ENCODE results near the gene ACOX3.
"Not testable (repeated sequence)": the region's sequence is repeated elsewhere in the genome, so short reads cannot be mapped to it uniquely, and the experiment has no call there.

Gene ACOX3

GRCh38 chr4:8352368-8353157 is 88.0 kb downstream of the ACOX3 start:
- no peak for DNase-seq (ENCODE audit: low spot score)

- DNase-seq (ENCODE audit: low spot score) = no peak
Observed at GRCh38 chr4:8351931-8352367, 88.6 kb downstream of the ACOX3 start.

- DNase-seq (ENCODE audit: low spot score) = no peak
Observed at GRCh38 chr4:8350841-8351461, 89.6 kb downstream of the ACOX3 start.

- DNase-seq (ENCODE audit: low spot score) = no peak
Observed at GRCh38 chr4:8350352-8350751, 90.2 kb downstream of the ACOX3 start.

- no peak for DNase-seq (ENCODE audit: low spot score)
Observed at GRCh38 chr4:8349664-8350236, 90.8 kb downstream of the ACOX3 start.

- not testable (repeated sequence) for DNase-seq (ENCODE audit: low spot score)
Observed at GRCh38 chr4:8349236-8349635, 91.3 kb downstream of the ACOX3 start.

GRCh38 chr4:8348071-8348470 is 92.5 kb downstream of the ACOX3 start:
- no peak for DNase-seq (ENCODE audit: low spot score)

GRCh38 chr4:8347660-8348059 is 92.9 kb downstream of the ACOX3 start:
- DNase-seq (ENCODE audit: low spot score) = no peak

- DNase-seq (ENCODE audit: low spot score) = no peak
Observed at GRCh38 chr4:8346838-8347605, 93.5 kb downstream of the ACOX3 start.

- no peak for DNase-seq (ENCODE audit: low spot score)
Observed at GRCh38 chr4:8345946-8346814, 94.3 kb downstream of the ACOX3 start.

GRCh38 chr4:8345053-8345945 is 95.2 kb downstream of the ACOX3 start:
- no peak for DNase-seq (ENCODE audit: low spot score)

GRCh38 chr4:8344377-8344776 is 96.1 kb downstream of the ACOX3 start:
- DNase-seq (ENCODE audit: low spot score) = no peak

- DNase-seq (ENCODE audit: low spot score) = no peak
Observed at GRCh38 chr4:8343967-8344331, 96.6 kb downstream of the ACOX3 start.

GRCh38 chr4:8343262-8343966 is 97.1 kb downstream of the ACOX3 start:
- no peak for DNase-seq (ENCODE audit: low spot score)

- no peak for DNase-seq (ENCODE audit: low spot score)
Observed at GRCh38 chr4:8342651-8343261, 97.8 kb downstream of the ACOX3 start.

- no peak for DNase-seq (ENCODE audit: low spot score)
Observed at GRCh38 chr4:8341691-8342090, 98.8 kb downstream of the ACOX3 start.

- DNase-seq (ENCODE audit: low spot score) = not testable (repeated sequence)
Observed at GRCh38 chr4:8341281-8341680, 99.2 kb downstream of the ACOX3 start.

- DNase-seq (ENCODE audit: low spot score) = no peak
Observed at GRCh38 chr4:8340781-8341241, 99.7 kb downstream of the ACOX3 start.

- DNase-seq (ENCODE audit: low spot score) = no peak
Observed at GRCh38 chr4:8338351-8338961, 102.1 kb downstream of the ACOX3 start.

Data from CD4-positive, alpha-beta T cell treated with Interleukin-2 at 100 ng/mL for 4 hours (primary cell).